CD4-positive, alpha-beta T cell treated with Interleukin-21 for 1 hour (primary cell): ENCODE data around the gene GTF2A1L.
"Not testable (repeated sequence)": the region's sequence is repeated elsewhere in the genome, so short reads cannot be mapped to it uniquely, and the experiment has no call there.

Experiments used
- DNase-seq: peaks from one replicate; pipeline ENCODE4 v3.0.0-alpha.2; 2020

GTF2A1L gene

GRCh38 chr2:48613211-48613610 lies 4.4 kb upstream of the GTF2A1L start:
- DNase-seq = no peak

- DNase-seq = not testable (repeated sequence)
Observed at GRCh38 chr2:48614581-48614980, 3.1 kb upstream of the GTF2A1L start.

- no peak for DNase-seq
Observed at GRCh38 chr2:48619526-48619925, 1.9 kb downstream of the GTF2A1L start.

GRCh38 chr2:48620604-48621003 lies 2.9 kb downstream of the GTF2A1L start:
- no peak for DNase-seq

GRCh38 chr2:48622691-48623090 lies 5.0 kb downstream of the GTF2A1L start:
- DNase-seq = not testable (repeated sequence)

GRCh38 chr2:48624696-48625095 lies 7.0 kb downstream of the GTF2A1L start:
- DNase-seq = no peak

- no peak for DNase-seq
Observed at GRCh38 chr2:48626047-48626446, 8.4 kb downstream of the GTF2A1L start.

GRCh38 chr2:48633143-48633542 lies 15.5 kb downstream of the GTF2A1L start:
- DNase-seq = no peak

GRCh38 chr2:48635786-48636185 lies 18.1 kb downstream of the GTF2A1L start:
- DNase-seq = no peak

GRCh38 chr2:48638261-48638660 lies 20.6 kb downstream of the GTF2A1L start:
- DNase-seq = no peak

GRCh38 chr2:48651158-48651790 lies 33.6 kb downstream of the GTF2A1L start:
- DNase-seq = no peak

- DNase-seq = no peak
Observed at GRCh38 chr2:48668992-48669391, 51.3 kb downstream of the GTF2A1L start.

- no peak for DNase-seq
Observed at GRCh38 chr2:48673581-48673980, 55.9 kb downstream of the GTF2A1L start.

GRCh38 chr2:48674933-48675332 lies 57.3 kb downstream of the GTF2A1L start:
- no peak for DNase-seq

- DNase-seq = no peak
Observed at GRCh38 chr2:48677450-48677849, 59.8 kb downstream of the GTF2A1L start.

- DNase-seq = no peak
Observed at GRCh38 chr2:48685126-48685525, 67.5 kb downstream of the GTF2A1L start.

GRCh38 chr2:48691935-48692691 lies 74.5 kb downstream of the GTF2A1L start:
- no peak for DNase-seq

- DNase-seq = no peak
Observed at GRCh38 chr2:48693066-48693465, 75.4 kb downstream of the GTF2A1L start.

- DNase-seq = no peak
Observed at GRCh38 chr2:48693645-48694044, 76.0 kb downstream of the GTF2A1L start.

- no peak for DNase-seq
Observed at GRCh38 chr2:48694149-48694548, 76.5 kb downstream of the GTF2A1L start.

GRCh38 chr2:48695991-48696390 lies 78.3 kb downstream of the GTF2A1L start:
- DNase-seq = no peak

GRCh38 chr2:48696881-48697280 lies 79.2 kb downstream of the GTF2A1L start:
- DNase-seq = no peak

GRCh38 chr2:48699348-48699930 lies 81.8 kb downstream of the GTF2A1L start:
- DNase-seq = no peak

GRCh38 chr2:48703621-48704020 lies 86.0 kb downstream of the GTF2A1L start:
- not testable (repeated sequence) for DNase-seq
